Astrocyte (in vitro differentiated cells and primary cell): ENCODE data around the gene CHD6.

Experiments
- EZH2 ChIP-seq: IDR thresholded peaks from 2 replicates; pipeline ENCODE4 v1.6.1; 2012; ENCODE audit warnings: mild to moderate bottlenecking, low read length, inconsistent platforms; ENCODE audit not compliant: insufficient read depth
- TF ChIP-seq, protein P1 (sequence below): IDR thresholded peaks from 2 replicates; pipeline ENCODE4 v1.5.1; 2011; ENCODE audit warnings: low read depth, mild to moderate bottlenecking, inconsistent platforms, low read length, moderate library complexity; ENCODE audit not compliant: insufficient read depth

DNA sequence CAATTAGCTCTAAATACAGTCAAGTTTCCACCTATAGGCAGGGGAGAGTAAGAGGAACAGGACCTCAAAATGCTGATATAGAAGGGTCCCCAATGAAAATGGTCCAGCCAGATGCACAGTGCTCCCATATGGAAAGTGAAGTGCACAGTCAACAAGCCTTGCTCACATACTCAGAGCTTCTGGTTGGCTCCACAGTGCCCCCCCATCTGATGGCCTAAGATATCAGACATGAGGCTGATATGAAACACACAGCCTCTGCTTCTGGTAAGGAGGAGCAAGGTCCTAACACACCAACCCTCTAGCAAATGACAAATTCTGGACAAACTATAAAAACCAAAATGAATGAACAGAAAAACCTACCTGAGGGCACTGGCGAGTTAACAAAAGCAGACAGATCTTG, 140.2 kb downstream of the CHD6 start:
- TF ChIP-seq, protein P1, sequence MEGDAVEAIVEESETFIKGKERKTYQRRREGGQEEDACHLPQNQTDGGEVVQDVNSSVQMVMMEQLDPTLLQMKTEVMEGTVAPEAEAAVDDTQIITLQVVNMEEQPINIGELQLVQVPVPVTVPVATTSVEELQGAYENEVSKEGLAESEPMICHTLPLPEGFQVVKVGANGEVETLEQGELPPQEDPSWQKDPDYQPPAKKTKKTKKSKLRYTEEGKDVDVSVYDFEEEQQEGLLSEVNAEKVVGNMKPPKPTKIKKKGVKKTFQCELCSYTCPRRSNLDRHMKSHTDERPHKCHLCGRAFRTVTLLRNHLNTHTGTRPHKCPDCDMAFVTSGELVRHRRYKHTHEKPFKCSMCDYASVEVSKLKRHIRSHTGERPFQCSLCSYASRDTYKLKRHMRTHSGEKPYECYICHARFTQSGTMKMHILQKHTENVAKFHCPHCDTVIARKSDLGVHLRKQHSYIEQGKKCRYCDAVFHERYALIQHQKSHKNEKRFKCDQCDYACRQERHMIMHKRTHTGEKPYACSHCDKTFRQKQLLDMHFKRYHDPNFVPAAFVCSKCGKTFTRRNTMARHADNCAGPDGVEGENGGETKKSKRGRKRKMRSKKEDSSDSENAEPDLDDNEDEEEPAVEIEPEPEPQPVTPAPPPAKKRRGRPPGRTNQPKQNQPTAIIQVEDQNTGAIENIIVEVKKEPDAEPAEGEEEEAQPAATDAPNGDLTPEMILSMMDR: no peak
- no peak for TF ChIP-seq EZH2
